HG03571 (cell line): ENCODE measurements around the gene CCT5.
"Not testable (repeated sequence)": the region's sequence is repeated elsewhere in the genome, so short reads cannot be mapped to it uniquely, and the experiment has no call there.

Experiments
- ATAC-seq: cut with Tn5 transposase; IDR thresholded peaks from one replicate; pipeline ENCODE4 v1.9.1; 2021; ENCODE audit not compliant: unreplicated experiment

CCT5 gene

DNA sequence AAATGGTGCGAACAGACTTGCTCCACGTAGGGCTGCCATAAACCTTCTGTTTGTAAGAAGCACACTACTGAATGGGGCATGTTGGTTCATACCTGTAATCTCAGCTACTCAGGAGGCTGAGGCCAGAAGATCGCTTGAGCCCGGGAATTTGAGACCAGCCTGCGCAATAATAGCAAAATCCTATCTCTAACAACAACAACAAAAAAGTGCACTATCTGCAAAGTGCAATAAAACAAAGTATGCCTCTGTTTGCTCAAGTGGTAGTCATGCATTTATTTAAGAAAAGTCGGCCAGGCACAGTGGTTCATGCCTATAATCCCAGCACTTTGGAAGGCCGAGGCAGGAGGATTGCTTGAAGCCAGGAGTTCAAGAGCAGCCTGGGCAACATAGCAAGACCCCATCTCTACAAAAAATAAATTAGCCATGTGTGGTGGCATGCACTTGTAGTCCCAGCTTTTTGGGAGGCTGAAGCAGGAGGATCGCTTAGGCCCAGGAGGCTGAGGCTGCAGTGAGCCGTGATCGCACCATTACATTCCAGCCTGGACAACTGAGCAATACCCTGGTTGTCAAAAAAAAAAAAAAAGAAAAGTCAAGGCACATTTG, 5.6 kb upstream of the CCT5 start:
- ATAC-seq, result no peak

GRCh38 chr5:10246761-10247160, 3.3 kb upstream of the CCT5 start:
- ATAC-seq, result no peak

GRCh38 chr5:10247217-10247616, 2.9 kb upstream of the CCT5 start:
- ATAC-seq, result not testable (repeated sequence)

- ATAC-seq, result peak; percentile 2
Measured at GRCh38 chr5:10248378-10249260, 1.5 kb upstream of the CCT5 start.

GRCh38 chr5:10250806-10251276, 761 bp downstream of the CCT5 start:
- ATAC-seq, result peak; percentile 14

DNA sequence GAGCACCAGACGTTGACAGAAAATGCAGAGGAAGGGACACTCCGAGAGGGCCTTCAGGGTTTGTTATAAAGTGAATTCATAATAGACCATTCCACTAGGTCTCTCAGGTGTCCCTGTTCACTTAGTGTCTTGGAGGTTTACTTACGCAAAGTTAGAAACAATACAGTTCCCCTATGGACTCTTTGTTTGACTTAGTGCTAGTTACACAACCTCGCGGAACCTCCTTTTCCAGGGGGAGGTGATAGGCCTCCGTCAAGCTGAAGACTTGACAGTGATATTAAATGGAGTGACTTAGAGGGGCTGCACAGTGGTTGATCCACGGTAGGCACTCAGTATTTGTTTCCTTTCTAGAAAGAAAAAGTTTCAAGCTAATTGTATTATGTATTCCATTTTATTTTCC, 1.3 kb downstream of the CCT5 start:
- no peak for ATAC-seq

DNA sequence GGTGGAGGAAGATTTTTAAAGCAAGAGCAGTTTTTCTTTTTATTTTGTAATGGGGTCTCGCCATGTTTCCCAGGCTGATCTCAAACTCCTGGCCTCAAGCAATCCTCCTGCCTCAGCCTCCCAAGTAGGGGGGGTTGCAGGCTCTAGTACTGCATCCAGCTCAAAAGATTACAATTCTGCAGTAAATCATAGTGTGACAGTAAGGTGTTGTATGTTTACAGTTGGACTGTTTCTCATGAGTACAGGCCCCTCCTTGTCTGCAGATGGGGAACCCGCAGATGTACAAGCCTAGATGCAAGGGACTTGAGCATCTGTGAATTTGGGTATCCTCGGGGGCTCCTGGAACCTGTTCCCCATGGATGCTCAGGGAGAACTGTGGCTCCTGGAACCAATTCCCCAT, 3.3 kb downstream of the CCT5 start:
- no peak for ATAC-seq

DNA sequence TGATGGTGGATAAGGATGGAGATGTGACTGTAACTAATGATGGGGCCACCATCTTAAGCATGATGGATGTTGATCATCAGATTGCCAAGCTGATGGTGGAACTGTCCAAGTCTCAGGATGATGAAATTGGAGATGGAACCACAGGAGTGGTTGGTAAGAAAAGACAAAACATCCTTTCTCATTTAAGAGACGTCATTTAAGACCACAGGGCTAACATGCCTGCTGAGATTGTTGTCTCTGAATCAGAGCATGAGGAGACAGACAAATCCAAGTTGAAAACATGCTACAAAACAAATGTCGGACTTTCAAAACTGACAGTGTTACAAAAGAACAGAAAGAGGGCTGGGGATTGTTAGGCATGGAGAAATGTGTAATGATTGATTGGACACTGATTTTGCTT, 4.6 kb downstream of the CCT5 start:
- ATAC-seq, result no peak

- no peak for ATAC-seq
Measured at GRCh38 chr5:10257870-10258269, 7.8 kb downstream of the CCT5 start.

- no peak for ATAC-seq
Measured at GRCh38 chr5:10259899-10260298, 9.8 kb downstream of the CCT5 start.

DNA sequence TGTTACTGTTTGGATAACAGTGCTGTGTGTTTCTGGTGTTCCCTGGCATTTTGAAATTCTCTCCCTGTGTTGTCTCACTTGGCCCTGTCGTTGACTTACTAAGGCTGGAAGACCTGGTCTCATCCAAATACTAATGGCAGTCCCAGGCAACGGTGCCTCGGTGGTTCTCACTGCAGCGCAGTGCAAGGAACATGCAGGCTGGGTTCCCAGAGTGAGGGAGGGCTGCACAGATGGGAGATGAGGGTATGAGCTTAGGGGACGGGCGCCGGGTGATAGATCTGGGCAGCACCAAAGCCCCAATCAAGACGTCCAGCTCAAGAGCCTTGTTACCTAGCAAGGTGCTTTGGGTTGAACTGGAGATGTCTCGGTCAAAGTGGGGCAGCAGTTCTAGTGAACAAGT, 11.0 kb downstream of the CCT5 start:
- ATAC-seq, result no peak

GRCh38 chr5:10262121-10262774, 12.2 kb downstream of the CCT5 start:
- ATAC-seq, result no peak

DNA sequence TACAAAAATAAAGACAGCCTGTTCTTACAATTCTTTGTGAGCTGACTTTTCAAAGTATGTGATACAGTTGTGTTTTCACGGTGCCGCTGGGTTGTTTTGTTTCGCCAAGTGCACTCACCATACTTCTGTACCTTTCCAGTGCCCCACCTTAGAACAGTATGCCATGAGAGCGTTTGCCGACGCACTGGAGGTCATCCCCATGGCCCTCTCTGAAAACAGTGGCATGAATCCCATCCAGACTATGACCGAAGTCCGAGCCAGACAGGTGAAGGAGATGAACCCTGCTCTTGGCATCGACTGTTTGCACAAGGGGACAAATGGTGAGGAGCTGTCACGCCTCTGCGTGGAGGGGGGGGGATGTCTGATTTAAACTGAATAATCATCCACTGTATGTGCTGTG, 12.9 kb downstream of the CCT5 start:
- no peak for ATAC-seq

GRCh38 chr5:10264604-10265003, 14.5 kb downstream of the CCT5 start:
- no peak for ATAC-seq

- no peak for ATAC-seq
Measured at GRCh38 chr5:10265245-10266109, 15.4 kb downstream of the CCT5 start.

DNA sequence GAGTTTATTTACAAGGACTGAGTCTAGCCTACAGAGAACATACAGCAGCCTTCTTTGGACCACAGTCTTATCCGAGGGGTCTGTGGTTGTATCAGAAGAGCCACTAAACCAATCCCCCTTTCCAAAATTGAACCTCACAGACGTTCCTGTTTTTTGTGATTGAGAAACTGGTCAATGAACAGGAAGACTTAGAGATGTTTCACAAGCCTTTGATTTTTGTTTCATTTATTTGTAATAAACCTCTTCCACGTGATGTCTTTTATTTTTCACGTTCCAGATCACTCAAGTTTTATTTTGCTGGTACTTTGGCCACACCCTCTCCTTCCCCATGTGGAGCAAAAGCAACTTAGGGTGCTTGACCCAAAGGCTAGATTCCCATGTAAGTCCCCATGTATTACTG, 16.1 kb downstream of the CCT5 start:
- no peak for ATAC-seq

- ATAC-seq, result no peak
Measured at GRCh38 chr5:10266839-10267238, 16.8 kb downstream of the CCT5 start.

GRCh38 chr5:10268100-10268499, 18.0 kb downstream of the CCT5 start:
- ATAC-seq, result no peak

DNA sequence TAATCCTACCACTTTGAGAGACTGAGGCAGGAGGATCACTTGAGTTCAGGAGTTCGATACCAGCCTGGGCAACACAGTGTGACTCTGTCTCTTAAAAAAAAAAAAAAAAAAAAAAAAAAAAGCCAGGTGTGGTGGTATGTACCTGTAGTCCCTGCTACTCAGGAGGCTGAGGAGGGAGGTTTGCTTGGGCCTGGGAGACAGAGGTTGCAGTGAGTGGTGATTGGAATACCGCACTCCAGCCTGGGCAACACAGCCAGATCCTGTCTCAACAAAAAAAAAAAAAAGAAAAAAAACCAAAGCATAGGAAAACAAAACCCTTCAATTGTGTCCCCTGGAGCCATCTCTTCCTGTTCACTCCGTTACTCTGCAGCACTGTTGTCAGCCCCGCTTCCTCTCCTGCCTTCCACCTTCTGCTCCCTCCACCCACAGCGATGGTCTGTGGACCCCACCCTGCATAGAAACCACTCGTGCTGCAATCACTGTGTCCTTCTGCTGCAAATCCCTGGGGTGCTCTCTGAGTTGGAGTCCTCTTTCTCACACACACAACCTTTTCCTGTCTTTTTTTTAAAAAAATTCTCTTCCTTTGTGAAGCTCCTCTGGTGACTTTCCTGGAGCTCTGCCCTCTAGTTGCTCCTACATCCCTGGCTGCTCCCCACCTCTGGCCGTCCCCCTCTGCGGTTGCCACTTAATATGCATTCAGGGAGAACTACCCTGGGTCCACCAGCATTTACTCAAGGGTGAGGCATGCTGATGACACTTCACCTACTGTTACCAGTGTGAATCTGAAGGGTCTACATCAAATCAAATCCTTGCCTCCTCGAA, 22.2 kb downstream of the CCT5 start:
- no peak for ATAC-seq

DNA sequence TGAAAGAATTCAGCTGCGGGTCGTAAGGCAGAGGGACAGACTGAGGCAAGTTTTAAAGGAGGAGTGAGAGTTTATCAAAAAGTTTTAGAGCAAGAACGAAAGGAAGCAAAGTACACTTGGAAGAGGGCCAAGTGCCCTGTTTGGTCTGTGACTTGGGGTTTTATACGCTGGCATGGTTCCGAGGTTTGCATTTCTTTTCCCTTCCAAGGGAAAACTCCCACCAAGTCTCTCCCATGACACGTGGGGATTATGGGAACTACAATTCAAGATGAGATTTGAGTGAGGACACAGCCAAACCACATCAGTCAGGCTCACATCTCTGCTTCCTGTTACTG, 22.8 kb downstream of the CCT5 start:
- ATAC-seq, result not testable (repeated sequence)
